Neural cell (in vitro differentiated cells): Measurements from ENCODE around the gene ATG3. TPM values are rescaled to one million over a fixed set of nuclear protein-coding genes. Genes with fewer than 3 reads are reported as not detected.
"Not testable (repeated sequence)": the region's sequence is repeated elsewhere in the genome, so short reads cannot be mapped to it uniquely, and the experiment has no call there.

Source experiments
- H2AFZ ChIP-seq: fragments of 200-600, 300-800 bp; sonication (generic), shearing (Covaris generic); 2 replicates; pipeline ENCODE4 v1.6.0; 2014; ENCODE audit warnings: low read depth, mild to moderate bottlenecking, antibody characterized with exemption, low read length, moderate library complexity
- H3F3A ChIP-seq: fragments of 200-600 bp; shearing (Covaris generic); 2 replicates; pipeline ENCODE4 v1.6.1; 2016; ENCODE audit warnings: mild to moderate bottlenecking, moderate library complexity, mixed read lengths, antibody characterized with exemption, low read length; ENCODE audit not compliant: insufficient read depth, poor library complexity, severe bottlenecking
- H3K27ac ChIP-seq: fragments of 200-600, 300-800 bp; sonication (generic), shearing (Covaris generic); 2 replicates; pipeline ENCODE4 v1.5.1; 2014; ENCODE audit warnings: mild to moderate bottlenecking, low read length, moderate library complexity
- H3K27me3 ChIP-seq: fragments of 300-800, 200-600 bp; sonication (generic), shearing (Covaris generic); 2 replicates; pipeline ENCODE4 v1.6.0; 2014; ENCODE audit warnings: mild to moderate bottlenecking, low read depth, low read length, moderate library complexity; ENCODE audit not compliant: insufficient read depth
- H3K36me3 ChIP-seq: fragments of 300-800, 200-600 bp; sonication (generic), shearing (Covaris generic); 2 replicates; pipeline ENCODE4 v1.5.1; 2014; ENCODE audit warnings: mild to moderate bottlenecking, antibody characterized with exemption, low read length, moderate library complexity; ENCODE audit not compliant: insufficient read depth
- H3K4me2 ChIP-seq: fragments of 300-800, 200-600 bp; sonication (generic), shearing (Covaris generic); 2 replicates; pipeline ENCODE4 v1.6.0; 2014; ENCODE audit warnings: mild to moderate bottlenecking, low read length
- H3K4me3 ChIP-seq: fragments of 300-800, 200-600 bp; sonication (generic), shearing (Covaris generic); 2 replicates; pipeline ENCODE4 v1.5.1; 2014; ENCODE audit warnings: mild to moderate bottlenecking, low read length, moderate library complexity
- H3K79me2 ChIP-seq: fragments of 200-600 bp; shearing (Covaris generic); replicated peaks from 2 replicates; pipeline ENCODE4 v1.6.0; 2014; ENCODE audit warnings: mild to moderate bottlenecking, low read length, moderate library complexity; ENCODE audit not compliant: insufficient read depth
- H3K9ac ChIP-seq: fragments of 300-800, 200-600 bp; sonication (generic), shearing (Covaris generic); 2 replicates; pipeline ENCODE4 v1.6.1; 2016; ENCODE audit warnings: mild to moderate bottlenecking, low read length, mixed read lengths
- H3K9me2 ChIP-seq: fragments of 200-600 bp; shearing (Covaris generic); 2 replicates; pipeline ENCODE4 v1.6.1; 2016; ENCODE audit warnings: mild to moderate bottlenecking, low read length, mixed read lengths; ENCODE audit not compliant: insufficient read depth
- H3K9me3 ChIP-seq: fragments of 200-600, 300-800 bp; sonication (generic), shearing (Covaris generic); 2 replicates; pipeline ENCODE4 v1.6.1; 2016; ENCODE audit warnings: mild to moderate bottlenecking, mixed run types, low read length, moderate library complexity, mixed read lengths
- H4K20me1 ChIP-seq: fragments of 200-600 bp; shearing (Covaris generic); 2 replicates; pipeline ENCODE4 v1.6.1; 2016; ENCODE audit warnings: mild to moderate bottlenecking, mixed run types; ENCODE audit not compliant: insufficient read depth
- CTCF ChIP-seq: fragments of 450-650 bp; IDR thresholded peaks from 2 replicates; pipeline ENCODE4 v1.5.1; 2014; ENCODE audit warnings: antibody characterized with exemption, mild to moderate bottlenecking, moderate library complexity; ENCODE audit not compliant: poor library complexity, severe bottlenecking
- EP300 ChIP-seq: fragments of 450-650 bp; conservative IDR thresholded peaks from 2 replicates; pipeline ENCODE4 v1.6.1; 2014; ENCODE audit warnings: antibody characterized with exemption, mild to moderate bottlenecking, moderate library complexity; ENCODE audit not compliant: poor library complexity, severe bottlenecking
- EZH2 ChIP-seq: fragments of 200-600, 300-800 bp; shearing (Covaris generic), sonication (generic); IDR thresholded peaks from 2 replicates; pipeline ENCODE4 v1.6.1; 2014; ENCODE audit warnings: antibody characterized with exemption, low read length, borderline replicate concordance, mild to moderate bottlenecking; ENCODE audit not compliant: insufficient read depth, poor library complexity, severe bottlenecking
- MXI1 ChIP-seq: fragments of 450-650 bp; conservative IDR thresholded peaks from 2 replicates; pipeline ENCODE4 v1.6.1; 2014; ENCODE audit warnings: antibody characterized with exemption, mild to moderate bottlenecking; ENCODE audit not compliant: poor library complexity, severe bottlenecking
- POLR2AphosphoS5 ChIP-seq: IDR thresholded peaks from 2 replicates; pipeline ENCODE4 v1.6.1; 2012
- RAD21 ChIP-seq: fragments of 450-650 bp; conservative IDR thresholded peaks from 2 replicates; pipeline ENCODE4 v1.6.1; 2014; ENCODE audit warnings: antibody characterized with exemption, mild to moderate bottlenecking, moderate library complexity
- REST ChIP-seq: IDR thresholded peaks from 2 replicates; pipeline ENCODE4 v1.6.1; 2012; ENCODE audit warnings: borderline replicate concordance
- SMC3 ChIP-seq: fragments of 450-650 bp; conservative IDR thresholded peaks from 2 replicates; pipeline ENCODE4 v1.6.1; 2014; ENCODE audit warnings: antibody characterized with exemption, mild to moderate bottlenecking, moderate library complexity; ENCODE audit not compliant: poor library complexity
- TAF1 ChIP-seq: IDR thresholded peaks from 2 replicates; pipeline ENCODE4 v1.6.1; 2012; ENCODE audit warnings: low read depth
- polyA plus RNA-seq: library from polyadenylated mRNA; depleted of rRNA; stranded (reverse); fragments of >200 nt; gene quantifications from 2 replicates; pipeline ENCODE4 v1.2.3, GENCODE V29; 2014

Gene ATG3
- polyA plus RNA-seq, 1 donor from 2014 or later, result 49.3 TPM

GRCh38 chr3:112531358-112531781 is 30.4 kb downstream of the ATG3 start:
- Histone ChIP-seq H3K27me3 (no peaks in the 10 kb centered on the region), H2AFZ (no peak overlapping the region), H3F3A (no peaks in the 10 kb centered on the region), H3K27ac (no peak overlapping the region), H3K9ac (no peak overlapping the region), H3K36me3 (no peaks in the 10 kb centered on the region), H4K20me1 (no peaks in the 10 kb centered on the region), H3K9me3 (no peaks in the 10 kb centered on the region), H3K79me2 (no peaks in the 10 kb centered on the region), H3K4me3 (no peak overlapping the region), H3K4me2 (no peak overlapping the region), H3K9me2 (no peaks in the 10 kb centered on the region)
- TF ChIP-seq TAF1, result no peak
- TF ChIP-seq SMC3, result peak; percentile 78
- TF ChIP-seq POLR2AphosphoS5, result no peak
- peak; percentile 64 for TF ChIP-seq RAD21
- TF ChIP-seq CTCF, result peak; percentile 68

GRCh38 chr3:112530573-112530972 is 31.2 kb downstream of the ATG3 start:
- Histone ChIP-seq H3K27me3 (no peaks in the 10 kb centered on the region), H3K27ac (no peak overlapping the region), H3K9me3 (no peaks in the 10 kb centered on the region), H3K9ac (no peak overlapping the region), H3K4me2 (no peak overlapping the region), H3K9me2 (no peaks in the 10 kb centered on the region), H3K79me2 (no peaks in the 10 kb centered on the region), H2AFZ (no peak overlapping the region), H4K20me1 (no peaks in the 10 kb centered on the region), H3F3A (no peaks in the 10 kb centered on the region), H3K4me3 (no peak overlapping the region), H3K36me3 (no peaks in the 10 kb centered on the region)
- TF ChIP-seq EP300 (no peak), EZH2 (no peak), REST (no peak), TAF1 (no peak), POLR2AphosphoS5 (no peak), RAD21 (no peak), MXI1 (no peak), SMC3 (no peak), CTCF (no peak)

- H3K4me2 ChIP-seq, result not testable (repeated sequence)
Observed at GRCh38 chr3:112524127-112524526, 37.6 kb downstream of the ATG3 start.

More at GRCh38 chr3:112524127-112524526, 37.6 kb downstream of the ATG3 start:
- H3K27me3 ChIP-seq, H4K20me1 ChIP-seq, H3K9me2 ChIP-seq, H3F3A ChIP-seq, H3K36me3 ChIP-seq, H3K9ac ChIP-seq, H3K79me2 ChIP-seq, H3K27ac ChIP-seq, H2AFZ ChIP-seq, H3K9me3 ChIP-seq, H3K4me3 ChIP-seq: not testable (repeated sequence)
